Activated CD8-positive, alpha-beta memory T cell treated with anti-CD3 and anti-CD28 coated beads for 1 hour (primary cell): ENCODE measurements around the gene PARP6.
"Not testable (repeated sequence)": the region's sequence is repeated elsewhere in the genome, so short reads cannot be mapped to it uniquely, and the experiment has no call there.

ENCODE experiments used
- DNase-seq, 2 donors: peaks; one replicate each; pipeline ENCODE4 v3.0.0-alpha.2; 2020; ENCODE audit warnings: low read depth in 1 of 2; ENCODE audit errors: extremely low read depth in 1 of 2

PARP6 gene

GRCh38 chr15:72280751-72281150 lies 8.4 kb upstream of the PARP6 start:
- DNase-seq: no peak

GRCh38 chr15:72278737-72279136 lies 6.4 kb upstream of the PARP6 start:
- DNase-seq: no peak

GRCh38 chr15:72276326-72276700 lies 4.0 kb upstream of the PARP6 start:
- no peak for DNase-seq

GRCh38 chr15:72275635-72276325 lies 3.4 kb upstream of the PARP6 start:
- not testable (repeated sequence) for DNase-seq

GRCh38 chr15:72272997-72273352 lies 621 bp upstream of the PARP6 start:
- DNase-seq: no peak

- DNase-seq: no peak
Observed at GRCh38 chr15:72271895-72272212, 500 bp downstream of the PARP6 start.

- no peak for DNase-seq
Observed at GRCh38 chr15:72271221-72271620, 1.1 kb downstream of the PARP6 start.

GRCh38 chr15:72269739-72270138 lies 2.6 kb downstream of the PARP6 start:
- DNase-seq: no peak

GRCh38 chr15:72265031-72265430 lies 7.3 kb downstream of the PARP6 start:
- DNase-seq: no peak

- no peak for DNase-seq
Observed at GRCh38 chr15:72252663-72253299, 19.6 kb downstream of the PARP6 start.

- no peak for DNase-seq
Observed at GRCh38 chr15:72249142-72249810, 23.1 kb downstream of the PARP6 start.

GRCh38 chr15:72248514-72248913 lies 23.8 kb downstream of the PARP6 start:
- no peak for DNase-seq

- no peak for DNase-seq
Observed at GRCh38 chr15:72242775-72243370, 29.5 kb downstream of the PARP6 start.

GRCh38 chr15:72239652-72240051 lies 32.7 kb downstream of the PARP6 start:
- DNase-seq: no peak

GRCh38 chr15:72238586-72238985 lies 33.8 kb downstream of the PARP6 start:
- no peak for DNase-seq

GRCh38 chr15:72237853-72238224 lies 34.5 kb downstream of the PARP6 start:
- no peak for DNase-seq

GRCh38 chr15:72237029-72237852 lies 35.1 kb downstream of the PARP6 start:
- no peak for DNase-seq

- DNase-seq: no peak
Observed at GRCh38 chr15:72236381-72237003, 35.9 kb downstream of the PARP6 start.

GRCh38 chr15:72235298-72235697 lies 37.1 kb downstream of the PARP6 start:
- no peak for DNase-seq

- no peak for DNase-seq
Observed at GRCh38 chr15:72233769-72234168, 38.6 kb downstream of the PARP6 start.
